GM21515 (cell line): Measurements from ENCODE around the gene SRGN.

Source experiments
- ATAC-seq: cut with Tn5 transposase; IDR thresholded peaks from one replicate; pipeline ENCODE4 v1.9.1; 2021; ENCODE audit not compliant: unreplicated experiment

The SRGN gene

GRCh38 chr10:69060127-69060798 lies 27.6 kb upstream of the SRGN start:
- ATAC-seq = no peak

GRCh38 chr10:69061305-69062161 lies 26.4 kb upstream of the SRGN start:
- peak; percentile 47 for ATAC-seq

GRCh38 chr10:69062901-69063300 lies 25.0 kb upstream of the SRGN start:
- no peak for ATAC-seq

GRCh38 chr10:69064762-69065328 lies 23.1 kb upstream of the SRGN start:
- ATAC-seq = no peak

- peak; percentile 51 for ATAC-seq
Observed at GRCh38 chr10:69065406-69066361, 22.2 kb upstream of the SRGN start.

- no peak for ATAC-seq
Observed at GRCh38 chr10:69067189-69067588, 20.7 kb upstream of the SRGN start.

GRCh38 chr10:69068549-69068948 lies 19.4 kb upstream of the SRGN start:
- ATAC-seq = no peak

- ATAC-seq = no peak
Observed at GRCh38 chr10:69069090-69070042, 18.5 kb upstream of the SRGN start.

- ATAC-seq = no peak
Observed at GRCh38 chr10:69070951-69071350, 17.0 kb upstream of the SRGN start.

GRCh38 chr10:69071610-69072009 lies 16.3 kb upstream of the SRGN start:
- no peak for ATAC-seq

GRCh38 chr10:69073026-69073425 lies 14.9 kb upstream of the SRGN start:
- ATAC-seq = no peak

- ATAC-seq = no peak
Observed at GRCh38 chr10:69073736-69074364, 14.1 kb upstream of the SRGN start.

GRCh38 chr10:69074532-69074931 lies 13.4 kb upstream of the SRGN start:
- ATAC-seq = no peak

GRCh38 chr10:69075431-69075830 lies 12.5 kb upstream of the SRGN start:
- ATAC-seq = no peak

- no peak for ATAC-seq
Observed at GRCh38 chr10:69078311-69078710, 9.6 kb upstream of the SRGN start.

GRCh38 chr10:69080226-69080625 lies 7.7 kb upstream of the SRGN start:
- no peak for ATAC-seq

- no peak for ATAC-seq
Observed at GRCh38 chr10:69086001-69086509, 1.8 kb upstream of the SRGN start.

- no peak for ATAC-seq
Observed at GRCh38 chr10:69088471-69088769, 517 bp downstream of the SRGN start.

- ATAC-seq = no peak
Observed at GRCh38 chr10:69088801-69089501, 1.0 kb downstream of the SRGN start.
